Measurements from ENCODE around the gene DOK7.
"Not testable (repeated sequence)": the region's sequence is repeated elsewhere in the genome, so short reads cannot be mapped to it uniquely, and the experiment has no call there.

DOK7 gene

GRCh38 chr4:3442959-3443749 lies 20.0 kb upstream of the DOK7 start:
- peak; percentile 29 for DNase-seq (ENCODE audit: low read depth)

GRCh38 chr4:3443750-3444309 lies 19.3 kb upstream of the DOK7 start:
- DNase-seq (ENCODE audit: low read depth), result no peak

- no peak for DNase-seq (ENCODE audit: low read depth)
These were observed 18.6 kb upstream of the DOK7 start for GRCh38 chr4:3444351-3445110.

- no peak for DNase-seq (ENCODE audit: low read depth)
These were observed 17.8 kb upstream of the DOK7 start for GRCh38 chr4:3445111-3445820.

GRCh38 chr4:3445829-3446545 lies 17.1 kb upstream of the DOK7 start:
- no peak for DNase-seq (ENCODE audit: low read depth)

GRCh38 chr4:3446631-3447320 lies 16.3 kb upstream of the DOK7 start:
- DNase-seq (ENCODE audit: low read depth), result no peak

GRCh38 chr4:3447431-3448395 lies 15.4 kb upstream of the DOK7 start:
- no peak for DNase-seq (ENCODE audit: low read depth)

GRCh38 chr4:3449047-3449573 lies 14.0 kb upstream of the DOK7 start:
- no peak for DNase-seq (ENCODE audit: low read depth)

GRCh38 chr4:3449574-3450534 lies 13.3 kb upstream of the DOK7 start:
- no peak for DNase-seq (ENCODE audit: low read depth)

- DNase-seq (ENCODE audit: low read depth), result no peak
These were observed 12.5 kb upstream of the DOK7 start for GRCh38 chr4:3450643-3451042.

- no peak for DNase-seq (ENCODE audit: low read depth)
These were observed 11.2 kb upstream of the DOK7 start for GRCh38 chr4:3451956-3452355.

- no peak for DNase-seq (ENCODE audit: low read depth)
These were observed 10.7 kb upstream of the DOK7 start for GRCh38 chr4:3452376-3452775.

- not testable (repeated sequence) for DNase-seq (ENCODE audit: low read depth)
These were observed 7.5 kb upstream of the DOK7 start for GRCh38 chr4:3455596-3455995.

GRCh38 chr4:3458371-3458770 lies 4.7 kb upstream of the DOK7 start:
- no peak for DNase-seq (ENCODE audit: low read depth)

GRCh38 chr4:3459156-3459555 lies 4.0 kb upstream of the DOK7 start:
- DNase-seq (ENCODE audit: low read depth), result not testable (repeated sequence)

GRCh38 chr4:3460926-3461325 lies 2.2 kb upstream of the DOK7 start:
- DNase-seq (ENCODE audit: low read depth), result no peak

- no peak for DNase-seq (ENCODE audit: low read depth)
These were observed 1.4 kb upstream of the DOK7 start for GRCh38 chr4:3461515-3462291.

GRCh38 chr4:3462321-3462789 lies 751 bp upstream of the DOK7 start:
- no peak for DNase-seq (ENCODE audit: low read depth)

All from stimulated activated CD4-positive, alpha-beta T cell treated with anti-CD3 and anti-CD28 coated beads, Interleukin-2, amount 100 ng/mL, for 4 hours (primary cell).